H1 (cell line): ENCODE results near the gene RASGEF1C. TPM values are rescaled to one million over a fixed set of nuclear protein-coding genes. Genes with fewer than 3 reads are reported as not detected.

Experiments used
- CTCF ChIA-PET: fragments of 300-600 bp; sonication (Branson Sonifier 250); formaldehyde crosslinking; loops from one replicate; lab custom pipeline; 2021; ENCODE audit not compliant: partially characterized antibody; lab: Charles Lee
- POLR2A ChIA-PET: fragments of 300-600 bp; sonication (Branson Sonifier 250); formaldehyde crosslinking; loops from one replicate; lab custom pipeline; 2021; ENCODE audit warnings: inconsistent platforms; ENCODE audit not compliant: partially characterized antibody; lab: Charles Lee
- DNase-seq, 2 experiments: peaks; one replicate each; pipeline versions ENCODE4 v3.0.0 to v3.0.0-alpha.2; 2010 to 2022; ENCODE audit warnings: low spot score in 2 of 2, low read depth in 1 of 2, mixed read lengths in 1 of 2
- FAIRE-seq: peaks from 2 replicates; lab custom pipeline; 2011; peaks lifted over from hg19 to GRCh38; lab: Jason Lieb, UNC
- H2AFZ ChIP-seq: 2 replicates; pipeline ENCODE4 v1.8.1; 2012; ENCODE audit warnings: low read length, inconsistent platforms
- H2AK5ac ChIP-seq: 2 replicates; pipeline ENCODE4 v1.6.1; 2013; ENCODE audit warnings: low read depth, low read length
- H2BK120ac ChIP-seq: replicated peaks from 2 replicates; pipeline ENCODE3; 2013; ENCODE audit warnings: low read depth, low read length, inconsistent platforms
- H2BK12ac ChIP-seq: 2 replicates; pipeline ENCODE4 v1.6.1; 2013; ENCODE audit warnings: low read depth, low read length
- H2BK15ac ChIP-seq: 2 replicates; pipeline ENCODE4 v1.6.1; 2013; ENCODE audit warnings: low read length
- H2BK20ac ChIP-seq: 2 replicates; pipeline ENCODE4 v1.6.1; 2013; ENCODE audit warnings: low read length
- H2BK5ac ChIP-seq: 2 replicates; pipeline ENCODE4 v1.6.1; 2013; ENCODE audit warnings: low read depth, low read length
- H3K14ac ChIP-seq: 2 replicates; pipeline ENCODE4 v1.6.1; 2013; ENCODE audit warnings: inconsistent platforms; ENCODE audit not compliant: insufficient read length
- H3K18ac ChIP-seq: 2 replicates; pipeline ENCODE4 v1.6.1; 2013; ENCODE audit warnings: low read length; ENCODE audit errors: extremely low read depth
- H3K23ac ChIP-seq: 2 replicates; pipeline ENCODE4 v1.6.1; 2013; ENCODE audit warnings: inconsistent platforms; ENCODE audit not compliant: insufficient read length
- H3K23me2 ChIP-seq: 2 replicates; pipeline ENCODE4 v1.6.1; 2013; ENCODE audit warnings: low read depth, low read length
- H3K27ac ChIP-seq: 2 replicates; pipeline ENCODE4 v1.6.1; 2011; ENCODE audit warnings: low read depth, low read length, inconsistent platforms
- H3K27me3 ChIP-seq, 4 experiments: replicated peaks in 1 of 4; 1 replicate in 1 of 4; 2 replicates in 3 of 4; pipeline versions ENCODE4 v1.6.1 to v1.8.1; 2011 to 2013; ENCODE audit warnings: low read length in 3 of 4, mild to moderate bottlenecking in 3 of 4, inconsistent platforms in 2 of 4, mixed read lengths in 2 of 4, moderate library complexity in 1 of 4; ENCODE audit not compliant: control insufficient read depth in 3 of 4, insufficient read depth in 3 of 4; ENCODE audit errors: extremely low read depth in 1 of 4
- H3K36me3 ChIP-seq, 4 experiments: 2 replicates each; pipeline versions ENCODE4 v1.6.1 to v1.8.1; 2011 to 2013; ENCODE audit warnings: mild to moderate bottlenecking in 4 of 4, low read length in 3 of 4, moderate library complexity in 2 of 4, control low read depth in 1 of 4, inconsistent platforms in 1 of 4; ENCODE audit not compliant: insufficient read depth in 4 of 4, control insufficient read depth in 2 of 4
- H3K4ac ChIP-seq: replicated peaks from 2 replicates; pipeline ENCODE3; 2013; ENCODE audit warnings: low read length, low read depth, mixed read lengths, inconsistent platforms; ENCODE audit not compliant: insufficient read length
- H3K4me1 ChIP-seq, 4 experiments: replicated peaks in 1 of 4; 1 replicate in 1 of 4; 2 replicates in 3 of 4; pipeline versions ENCODE4 v1.6.1 to v1.8.1; 2011 to 2013; ENCODE audit warnings: low read length in 3 of 4, inconsistent platforms in 2 of 4, mixed read lengths in 1 of 4; ENCODE audit not compliant: insufficient read depth in 4 of 4, control insufficient read depth in 3 of 4
- H3K4me2 ChIP-seq, 2 experiments: 2 replicates each; pipeline versions ENCODE4 v1.6.1 to v1.8.1; 2011 to 2013; ENCODE audit warnings: low read depth in 2 of 2, low read length in 2 of 2, control low read depth in 1 of 2, inconsistent platforms in 1 of 2, mild to moderate bottlenecking in 1 of 2; ENCODE audit not compliant: insufficient read depth in 1 of 2
- H3K4me3 ChIP-seq, 4 experiments: fragments of 200-600, 300-600 bp in 1 of 4; sonication (generic), shearing (Covaris generic), sonication (Bioruptor Twin) in 1 of 4; 2 replicates each; pipeline versions ENCODE4 v1.5.1 to v1.8.1; 2011 to 2016; ENCODE audit warnings: low read length in 4 of 4, low read depth in 3 of 4, control low read depth in 2 of 4, inconsistent platforms in 2 of 4, mild to moderate bottlenecking in 2 of 4, mixed read lengths in 1 of 4, moderate library complexity in 1 of 4; ENCODE audit not compliant: insufficient read depth in 2 of 4; ENCODE audit errors: extremely low read depth in 1 of 4
- H3K56ac ChIP-seq: replicated peaks from 2 replicates; pipeline ENCODE3; 2013; ENCODE audit warnings: low read depth, mild to moderate bottlenecking, mixed read lengths, low read length, inconsistent platforms; ENCODE audit not compliant: insufficient read length
- H3K79me1 ChIP-seq: 2 replicates; pipeline ENCODE4 v1.6.1; 2013; ENCODE audit warnings: low read depth, low read length, control low read depth
- H3K79me2 ChIP-seq, 2 experiments: 2 replicates each; pipeline versions ENCODE4 v1.6.1 to v1.8.1; 2012 to 2013; ENCODE audit warnings: low read length in 2 of 2, mild to moderate bottlenecking in 2 of 2, inconsistent platforms in 1 of 2; ENCODE audit not compliant: insufficient read depth in 2 of 2, control insufficient read depth in 1 of 2
- H3K9ac ChIP-seq, 4 experiments: replicated peaks in 1 of 4; 1 replicate in 1 of 4; 2 replicates in 3 of 4; pipeline versions ENCODE4 v1.6.1 to v1.8.1; 2011 to 2013; ENCODE audit warnings: low read depth in 3 of 4, low read length in 3 of 4, control low read depth in 2 of 4, mild to moderate bottlenecking in 2 of 4, moderate library complexity in 2 of 4, inconsistent platforms in 1 of 4; ENCODE audit errors: extremely low read depth in 1 of 4
- H3K9me3 ChIP-seq, 2 experiments: 2 replicates each; pipeline versions ENCODE4 v1.6.1 to v1.8.1; 2012 to 2013; ENCODE audit warnings: mild to moderate bottlenecking in 2 of 2, moderate library complexity in 2 of 2, control low read depth in 1 of 2, inconsistent platforms in 1 of 2, low read depth in 1 of 2, low read length in 1 of 2, mixed read lengths in 1 of 2; ENCODE audit not compliant: insufficient read depth in 2 of 2
- H4K20me1 ChIP-seq, 2 experiments: replicated peaks in 1 of 2; 2 replicates each; pipeline versions ENCODE3 to v1.8.1; 2011 to 2013; ENCODE audit warnings: inconsistent platforms in 2 of 2, low read length in 2 of 2, mild to moderate bottlenecking in 1 of 2; ENCODE audit not compliant: insufficient read depth in 2 of 2, control insufficient read depth in 1 of 2
- H4K5ac ChIP-seq: 2 replicates; pipeline ENCODE4 v1.6.1; 2013; ENCODE audit warnings: low read length, low read depth, mixed read lengths, inconsistent platforms; ENCODE audit not compliant: insufficient read length
- H4K8ac ChIP-seq: 2 replicates; pipeline ENCODE4 v1.8.0; 2013; ENCODE audit warnings: mild to moderate bottlenecking, moderate library complexity, low read length, inconsistent platforms; ENCODE audit not compliant: insufficient read depth; ENCODE audit errors: extremely low read depth
- H4K91ac ChIP-seq: replicated peaks from 2 replicates; pipeline ENCODE3; 2013; ENCODE audit warnings: low read length, mixed read lengths, inconsistent platforms; ENCODE audit not compliant: insufficient read length
- CBX8 ChIP-seq: fragments of 300-800, 300-1000 bp; sonication (generic); IDR thresholded peaks from 2 replicates; pipeline ENCODE4 v1.7.1; 2016; ENCODE audit warnings: low read depth, low read length, borderline replicate concordance
- CHD1 ChIP-seq: IDR thresholded peaks from 2 replicates; pipeline ENCODE4 v1.6.1; 2012; ENCODE audit warnings: low read depth, low read length, improper control_type of control experiment
- CHD2 ChIP-seq: IDR thresholded peaks from 2 replicates; pipeline ENCODE4 v1.6.1; 2012; ENCODE audit warnings: low read length, improper control_type of control experiment
- EGR1 ChIP-seq: IDR thresholded peaks from 2 replicates; pipeline ENCODE4 v1.6.1; 2011; ENCODE audit warnings: low read depth, low read length, borderline replicate concordance
- HDAC2 ChIP-seq, 2 experiments: fragments of 300-600 bp in 1 of 2; sonication (generic) in 1 of 2; IDR thresholded peaks; 2 replicates each; pipeline ENCODE4 v1.6.1; 2011 to 2012; ENCODE audit warnings: low read depth in 2 of 2, low read length in 2 of 2, mild to moderate bottlenecking in 2 of 2, moderate library complexity in 2 of 2, borderline replicate concordance in 1 of 2, inconsistent platforms in 1 of 2
- KDM5A ChIP-seq: fragments of 200-600 bp; IDR thresholded peaks from 2 replicates; pipeline ENCODE4 v1.7.1; 2012; ENCODE audit warnings: mild to moderate bottlenecking, low read length, inconsistent platforms, mixed read lengths
- POU5F1 ChIP-seq: IDR thresholded peaks from 2 replicates; pipeline ENCODE4 v1.6.1; 2011; ENCODE audit warnings: low read depth, mild to moderate bottlenecking, low read length, moderate library complexity
- SIN3A ChIP-seq, 2 experiments: IDR thresholded peaks in 1 of 2; conservative IDR thresholded peaks in 1 of 2; 2 replicates each; pipeline ENCODE4 v1.6.1; 2011 to 2012; ENCODE audit warnings: low read length in 2 of 2, improper control_type of control experiment in 1 of 2, low read depth in 1 of 2, mild to moderate bottlenecking in 1 of 2
- SIX5 ChIP-seq: IDR thresholded peaks from 2 replicates; pipeline ENCODE4 v1.6.1; 2011; ENCODE audit warnings: mild to moderate bottlenecking, low read depth, low read length
- SP1 ChIP-seq: IDR thresholded peaks from 2 replicates; pipeline ENCODE4 v1.6.1; 2011; ENCODE audit warnings: low read depth, low read length
- TAF1 ChIP-seq: IDR thresholded peaks from 2 replicates; pipeline ENCODE4 v1.6.1; 2011; ENCODE audit warnings: mild to moderate bottlenecking, low read depth, low read length
- WGBS, 2 experiments: shearing (Covaris generic) in 1 of 2; methylation state at CpG; one replicate each; pipeline versions ENCODE4 v1.1.6 to v1.1.7; 2013 to 2015; ENCODE audit warnings: low lambda C conversion rate in 2 of 2, mixed read lengths in 2 of 2, inconsistent platforms in 1 of 2, low coverage in 1 of 2, missing lambda C conversion rate in 1 of 2; ENCODE audit not compliant: insufficient replicate concordance in 2 of 2, insufficient coverage in 1 of 2, insufficient read length in 1 of 2; ENCODE audit errors: extremely low coverage in 1 of 2, missing lambda C conversion rate in 1 of 2; 5-methylcytosine and 5-hydroxymethylcytosine counted together
- polyA plus RNA-seq, 7 experiments: library from polyadenylated mRNA; depleted of rRNA in 3 of 7; stranded (reverse) in 5 of 7; unstranded in 2 of 7; fragments of >200 nt in 5 of 7; fragments of 200-250 nt in 2 of 7; gene quantifications; 1 replicate in 5 of 7; 2 replicates in 1 of 7; 4 replicates in 1 of 7; pipeline versions ENCODE4 v1.2.1 to v1.2.3, GENCODE V29; 2011 to 2013; ENCODE audit warnings: missing spikeins in 2 of 7, mixed read lengths in 2 of 7
- total RNA-seq: library from RNA; stranded (reverse); fragmentation: NEBNext Ultra II Directional; extraction: Animal tissue kit (Norgen Biotek cat#: 25700); gene quantifications from 2 replicates; pipeline ENCODE4 v1.2.1, GENCODE V29; 2021
- TF ChIP-seq, protein P1 (sequence below): IDR thresholded peaks from 2 replicates; pipeline ENCODE4 v1.6.1; 2011; ENCODE audit warnings: low read length, improper control_type of control experiment
- TF ChIP-seq, protein P2 (sequence below): IDR thresholded peaks from 2 replicates; pipeline ENCODE4 v1.6.1; 2012; ENCODE audit warnings: inconsistent platforms

Gene RASGEF1C
- total and polyA plus RNA-seq, 2 of the 8 experiments (the other 6 are each of a cell fraction or from before 2014, with no cell fraction given): 0.26 to 0.61 TPM

DNA sequence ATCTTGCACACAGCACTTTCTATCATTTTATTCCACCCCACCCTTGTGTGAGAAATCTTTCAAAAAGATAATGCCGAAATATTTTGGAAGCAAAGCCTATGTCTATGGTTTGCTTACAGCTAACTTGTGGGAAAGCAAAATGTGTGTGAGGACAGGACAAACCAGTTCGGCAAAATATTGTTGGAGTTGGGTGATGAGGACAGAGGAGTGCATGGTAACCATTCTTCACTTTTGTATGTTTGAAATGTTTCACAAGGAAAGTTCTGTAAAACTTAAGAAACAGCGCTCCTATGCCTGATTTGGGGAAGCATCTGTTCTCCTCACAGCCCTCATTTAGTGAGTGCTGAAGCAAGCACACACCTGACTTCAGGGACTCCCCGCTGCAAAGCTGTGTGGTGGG lies 75.5 kb downstream of the RASGEF1C start:
- Histone ChIP-seq H3K56ac (no peak overlapping the region), H4K8ac (no peak overlapping the region), H3K4ac (no peak overlapping the region), H3K23me2 (peaks cover 3% of the 10 kb centered on the region; the same call in 1 of the 2 replicates), H2BK12ac (no peak overlapping the region), H3K4me2 (no peak overlapping the region), H4K91ac (no peak overlapping the region), H3K27ac (no peak overlapping the region), H3K9ac (no peak overlapping the region), H2BK20ac (no peak overlapping the region), H2AK5ac (no peak overlapping the region), H3K36me3 (no peaks in the 10 kb centered on the region), H3K27me3 (peaks cover 0 to 2% (median 0%) of the 10 kb centered on the region in 4 experiments; a peak in 1 of 7 replicates), H2BK15ac (no peak overlapping the region), H4K5ac (no peak overlapping the region), H3K79me2 (no peaks in the 10 kb centered on the region), H2BK5ac (no peak overlapping the region), H2AFZ (no peak overlapping the region), H4K20me1 (no peaks in the 10 kb centered on the region), H3K4me1 (no peaks in the 10 kb centered on the region; a peak in 1 of 7 replicates), H3K79me1 (no peaks in the 10 kb centered on the region), H3K14ac (no peak overlapping the region), H2BK120ac (no peak overlapping the region), H3K23ac (no peak overlapping the region), H3K18ac (no peak overlapping the region), H3K9me3 (no peaks in the 10 kb centered on the region), H3K4me3 (no peak overlapping the region)
- 93% methylated on average over 4 of the region's 4 CpGs; no CpG with 5 or more reads in 1 of the 2 experiments for WGBS, 2 experiments
- DNase-seq (no peak), FAIRE-seq (no peak)
- ChIA-PET CTCF (interaction anchor here (1.2 to 2.3 kb wide), 4 partner anchors 17 to 42 kb away, joined by 3 to 6 read pairs (median 3); no protein-coding TSS in a partner anchor), POLR2A (no interaction called here)
- no peak for TF ChIP-seq SP1
- TF ChIP-seq CHD1: no peak
- no peak for TF ChIP-seq HDAC2 (IDR thresholded peaks at IDR 0.05; ENCODE audit: borderline replicate concordance in 1 of 2, low read depth in 2 of 2, low read length in 2 of 2)
- no peak for TF ChIP-seq CHD2
- TF ChIP-seq CBX8: no peak
- no peak for TF ChIP-seq KDM5A
- no peak for TF ChIP-seq SIN3A (conservative IDR thresholded peaks at IDR 0.05 in 1 of 2, IDR thresholded peaks at IDR 0.05 in 1 of 2; ENCODE audit: low read depth in 1 of 2, low read length in 2 of 2)
- TF ChIP-seq TAF1: no peak
- TF ChIP-seq POU5F1: no peak
- TF ChIP-seq EGR1: no peak
- TF ChIP-seq, protein P1, sequence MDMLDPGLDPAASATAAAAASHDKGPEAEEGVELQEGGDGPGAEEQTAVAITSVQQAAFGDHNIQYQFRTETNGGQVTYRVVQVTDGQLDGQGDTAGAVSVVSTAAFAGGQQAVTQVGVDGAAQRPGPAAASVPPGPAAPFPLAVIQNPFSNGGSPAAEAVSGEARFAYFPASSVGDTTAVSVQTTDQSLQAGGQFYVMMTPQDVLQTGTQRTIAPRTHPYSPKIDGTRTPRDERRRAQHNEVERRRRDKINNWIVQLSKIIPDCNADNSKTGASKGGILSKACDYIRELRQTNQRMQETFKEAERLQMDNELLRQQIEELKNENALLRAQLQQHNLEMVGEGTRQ: no peak
- TF ChIP-seq SIX5: no peak
- TF ChIP-seq, protein P2, sequence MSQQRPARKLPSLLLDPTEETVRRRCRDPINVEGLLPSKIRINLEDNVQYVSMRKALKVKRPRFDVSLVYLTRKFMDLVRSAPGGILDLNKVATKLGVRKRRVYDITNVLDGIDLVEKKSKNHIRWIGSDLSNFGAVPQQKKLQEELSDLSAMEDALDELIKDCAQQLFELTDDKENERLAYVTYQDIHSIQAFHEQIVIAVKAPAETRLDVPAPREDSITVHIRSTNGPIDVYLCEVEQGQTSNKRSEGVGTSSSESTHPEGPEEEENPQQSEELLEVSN: no peak
